ENCODE measurements around the gene ITPA.

DNA sequence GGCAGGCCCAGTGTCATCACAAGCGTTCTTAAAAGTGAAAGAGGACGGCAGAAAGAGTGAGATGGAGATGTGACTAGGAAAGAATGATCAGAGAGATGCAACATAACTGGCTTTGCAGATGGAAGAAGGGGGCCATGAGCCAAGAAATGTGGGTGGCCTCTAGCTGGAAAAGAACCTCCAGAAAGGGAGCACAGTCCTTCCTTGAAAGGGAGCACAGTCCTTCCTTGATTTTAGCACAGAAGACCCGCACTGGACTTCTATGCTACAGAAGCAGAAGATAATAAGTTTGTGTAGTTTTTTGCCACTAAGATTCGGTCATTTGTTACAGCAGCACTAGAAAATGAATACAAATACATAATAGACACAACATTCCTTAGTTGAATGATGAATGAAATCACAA, 29.0 kb upstream of the ITPA start:
- TF ChIP-seq, protein P1, sequence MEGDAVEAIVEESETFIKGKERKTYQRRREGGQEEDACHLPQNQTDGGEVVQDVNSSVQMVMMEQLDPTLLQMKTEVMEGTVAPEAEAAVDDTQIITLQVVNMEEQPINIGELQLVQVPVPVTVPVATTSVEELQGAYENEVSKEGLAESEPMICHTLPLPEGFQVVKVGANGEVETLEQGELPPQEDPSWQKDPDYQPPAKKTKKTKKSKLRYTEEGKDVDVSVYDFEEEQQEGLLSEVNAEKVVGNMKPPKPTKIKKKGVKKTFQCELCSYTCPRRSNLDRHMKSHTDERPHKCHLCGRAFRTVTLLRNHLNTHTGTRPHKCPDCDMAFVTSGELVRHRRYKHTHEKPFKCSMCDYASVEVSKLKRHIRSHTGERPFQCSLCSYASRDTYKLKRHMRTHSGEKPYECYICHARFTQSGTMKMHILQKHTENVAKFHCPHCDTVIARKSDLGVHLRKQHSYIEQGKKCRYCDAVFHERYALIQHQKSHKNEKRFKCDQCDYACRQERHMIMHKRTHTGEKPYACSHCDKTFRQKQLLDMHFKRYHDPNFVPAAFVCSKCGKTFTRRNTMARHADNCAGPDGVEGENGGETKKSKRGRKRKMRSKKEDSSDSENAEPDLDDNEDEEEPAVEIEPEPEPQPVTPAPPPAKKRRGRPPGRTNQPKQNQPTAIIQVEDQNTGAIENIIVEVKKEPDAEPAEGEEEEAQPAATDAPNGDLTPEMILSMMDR (IDR thresholded peaks at IDR 0.05), result no peak
- TF ChIP-seq POLR2A (IDR thresholded peaks at IDR 0.05), result no peak

All from body of pancreas (tissue), 4 donors.